B cell (primary cell): ENCODE data around the gene GPR87. TPM values are rescaled to one million over a fixed set of nuclear protein-coding genes. Genes with fewer than 3 reads are reported as not detected.

Experiments
- ATAC-seq: fragments of 200-7000 bp; cut with Tn5 transposase; one replicate; pipeline ENCODE4 v1.10.0; 2021; ENCODE audit warnings: low read depth, mild to moderate bottlenecking, moderate number of reproducible peaks, moderate library complexity
- CTCF ChIA-PET: fragments of 350-600 bp; sonication (Branson Sonifier 250); formaldehyde crosslinking; loops from one replicate; lab custom pipeline; 2021; ENCODE audit warnings: antibody characterized with exemption, inconsistent platforms; lab: Charles Lee
- POLR2A ChIA-PET: fragments of 350-600 bp; sonication (Branson Sonifier 250); formaldehyde crosslinking; loops from one replicate; lab custom pipeline; 2021; ENCODE audit warnings: antibody characterized with exemption; lab: Charles Lee
- DNase-seq: peaks from one replicate; pipeline ENCODE4 v3.0.0; 2013
- H2AFZ ChIP-seq: 2 replicates; pipeline ENCODE4 v1.6.1; 2012; ENCODE audit warnings: mild to moderate bottlenecking, low read depth, low read length; ENCODE audit not compliant: insufficient read depth, poor library complexity, severe bottlenecking
- H3K27ac ChIP-seq, 2 donors: 1 replicate in 1 of 2; 2 replicates in 1 of 2; pipeline ENCODE4 v1.5.1; 2012 to 2013; ENCODE audit warnings: low read length in 2 of 2, mild to moderate bottlenecking in 2 of 2, moderate library complexity in 1 of 2
- H3K27me3 ChIP-seq, 4 experiments: fragments of 200-600 bp in 1 of 4; sonication (generic) in 1 of 4; replicated peaks in 1 of 4; 1 replicate in 2 of 4; 2 replicates in 2 of 4; pipeline versions ENCODE4 v1.6.1 to v1.7.0; 2013 to 2016; ENCODE audit warnings: low read length in 3 of 4, mild to moderate bottlenecking in 2 of 4, mixed read lengths in 1 of 4, moderate library complexity in 1 of 4; ENCODE audit not compliant: insufficient read depth in 4 of 4, control insufficient read depth in 3 of 4; ENCODE audit errors: control extremely low read depth in 1 of 4
- H3K36me3 ChIP-seq, 2 experiments: replicated peaks in 1 of 2; 1 replicate in 1 of 2; 2 replicates in 1 of 2; pipeline versions ENCODE4 v1.6.1 to v1.7.1; 2013; ENCODE audit warnings: low read length in 1 of 2; ENCODE audit not compliant: insufficient read depth in 2 of 2, control insufficient read depth in 1 of 2; ENCODE audit errors: control extremely low read depth in 1 of 2, extremely low read depth in 1 of 2
- H3K4me1 ChIP-seq, 2 donors: fragments of 200-600 bp in 1 of 2; sonication (generic) in 1 of 2; 1 replicate in 1 of 2; 2 replicates in 1 of 2; pipeline versions ENCODE4 v1.5.1 to v1.6.1; 2013 to 2017; ENCODE audit warnings: low read length in 2 of 2; ENCODE audit not compliant: control insufficient read depth in 2 of 2, insufficient read depth in 2 of 2
- H3K4me2 ChIP-seq: replicated peaks from 2 replicates; pipeline ENCODE3; 2012; ENCODE audit warnings: mild to moderate bottlenecking, low read depth, low read length; ENCODE audit not compliant: poor library complexity, severe bottlenecking
- H3K4me3 ChIP-seq, 5 experiments: fragments of 200-600 bp in 1 of 5; sonication (generic) in 1 of 5; 1 replicate in 3 of 5; 2 replicates in 2 of 5; pipeline versions ENCODE4 v1.5.1 to v1.7.0; 2011 to 2016; ENCODE audit warnings: low read length in 4 of 5, mild to moderate bottlenecking in 4 of 5, low read depth in 2 of 5, control low read depth in 1 of 5, moderate library complexity in 1 of 5; ENCODE audit not compliant: insufficient read depth in 1 of 5; ENCODE audit errors: control extremely low read depth in 1 of 5, extremely low read depth in 1 of 5
- H3K79me2 ChIP-seq: fragments of 200-600 bp; sonication (generic); one replicate; pipeline ENCODE4 v1.6.0; 2016; ENCODE audit warnings: low read length; ENCODE audit not compliant: control insufficient read depth, insufficient read depth
- H3K9ac ChIP-seq: fragments of 200-600 bp; sonication (generic); 2 replicates; pipeline ENCODE4 v1.6.1; 2017; ENCODE audit warnings: mild to moderate bottlenecking, low read length, moderate library complexity
- H3K9me3 ChIP-seq, 3 donors: one replicate each; pipeline versions ENCODE4 v1.6.1 to v1.7.1; 2013; ENCODE audit warnings: low read length in 2 of 3; ENCODE audit not compliant: control insufficient read depth in 2 of 3, insufficient read depth in 1 of 3; ENCODE audit errors: control extremely low read depth in 1 of 3
- H4K20me1 ChIP-seq: 2 replicates; pipeline ENCODE4 v1.6.0; 2012; ENCODE audit warnings: mild to moderate bottlenecking, low read length; ENCODE audit not compliant: insufficient read depth, control insufficient read depth, poor library complexity, severe bottlenecking
- H3K27ac Mint-ChIP-seq: one replicate; pipeline ENCODE4 v1.8.0; 2021; ENCODE audit warnings: mixed read lengths
- H3K27me3 Mint-ChIP-seq: one replicate; pipeline ENCODE4 v1.8.0; 2021; ENCODE audit warnings: mixed read lengths
- H3K4me1 Mint-ChIP-seq: one replicate; pipeline ENCODE4 v1.8.0; 2021; ENCODE audit warnings: mixed read lengths
- H3K4me3 Mint-ChIP-seq: one replicate; pipeline ENCODE4 v1.8.0; 2021; ENCODE audit warnings: mixed read lengths
- H3K9me3 Mint-ChIP-seq: one replicate; pipeline ENCODE4 v1.8.0; 2022; ENCODE audit warnings: mixed read lengths; ENCODE audit not compliant: insufficient read depth
- EZH2 ChIP-seq: IDR thresholded peaks from 2 replicates; pipeline ENCODE4 v1.6.1; 2012; ENCODE audit warnings: borderline replicate concordance, low read depth, mild to moderate bottlenecking, moderate library complexity, low read length; ENCODE audit not compliant: insufficient read depth, poor library complexity, severe bottlenecking
- WGBS: methylation state at CpG from one replicate; pipeline ENCODE4 v1.1.5; 2013; ENCODE audit warnings: missing lambda C conversion rate; ENCODE audit not compliant: insufficient coverage; 5-methylcytosine and 5-hydroxymethylcytosine counted together
- intact Hi-C: fragments of 100-400 bp; cut with micrococcal nuclease; formaldehyde crosslinking; loops from one replicate; pipeline ENCODE4 v1.10.0; 2022
- polyA plus RNA-seq: library from polyadenylated mRNA; depleted of rRNA; stranded (reverse); fragments of >200 nt; gene quantifications from 2 replicates; pipeline ENCODE4 v1.2.3, GENCODE V29; 2012
- total RNA-seq, 2 donors: library from RNA; stranded (reverse); fragments of 120-200 nt in 1 of 2; gene quantifications; 1 replicate in 1 of 2; 2 replicates in 1 of 2; pipeline versions ENCODE4 v1.2.3 to v1.2.4, GENCODE V29; 2013 to 2022
- TF ChIP-seq, protein P1 (sequence below): fragments of 200-600 bp; IDR thresholded peaks from one replicate; pipeline ENCODE4 v1.8.0; 2022; ENCODE audit warnings: antibody characterized with exemption, mild to moderate bottlenecking

Gene GPR87
- total and polyA plus RNA-seq, 2 donors (not counting 1 experiment from before 2014, with no cell fraction given): not detected

DNA sequence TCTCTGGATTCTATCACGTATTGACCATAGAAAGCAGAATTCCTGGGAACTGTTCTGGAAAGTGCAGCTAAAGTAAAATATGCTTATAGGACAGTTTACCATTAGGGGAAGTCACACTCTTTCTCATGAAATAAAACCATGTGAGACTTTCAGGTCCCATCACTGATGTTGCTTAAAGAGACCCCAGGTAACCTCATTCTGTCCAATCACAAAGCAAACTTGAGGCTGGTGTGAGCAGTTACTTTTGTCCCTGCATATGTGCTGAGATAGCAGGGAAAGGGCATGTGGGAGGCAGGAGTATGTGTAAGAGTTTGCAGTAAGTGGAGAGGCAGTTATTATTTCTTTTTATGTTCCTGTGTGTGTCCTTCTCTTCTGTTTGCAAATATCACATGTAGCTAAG, 16.1 kb downstream of the GPR87 start:
- Histone ChIP-seq H3K9me3 (no peaks in the 10 kb centered on the region), H3K4me2 (no peak overlapping the region), H3K27ac (no peak overlapping the region), H3K4me1 (no peaks in the 10 kb centered on the region), H3K4me3 (no peak overlapping the region), H3K27me3 (no peaks in the 10 kb centered on the region), H3K9ac (no peak overlapping the region), H4K20me1 (no peaks in the 10 kb centered on the region), H2AFZ (no peak overlapping the region), H3K79me2 (no peaks in the 10 kb centered on the region), H3K36me3 (no peaks in the 10 kb centered on the region)
- CTCF ChIA-PET: interaction anchor here (1.1 to 1.3 kb wide), 2 partner anchors 9 to 70 kb away, joined by 3 read pairs; no protein-coding TSS in a partner anchor
- TF ChIP-seq EZH2: no peak
- TF ChIP-seq, protein P1, sequence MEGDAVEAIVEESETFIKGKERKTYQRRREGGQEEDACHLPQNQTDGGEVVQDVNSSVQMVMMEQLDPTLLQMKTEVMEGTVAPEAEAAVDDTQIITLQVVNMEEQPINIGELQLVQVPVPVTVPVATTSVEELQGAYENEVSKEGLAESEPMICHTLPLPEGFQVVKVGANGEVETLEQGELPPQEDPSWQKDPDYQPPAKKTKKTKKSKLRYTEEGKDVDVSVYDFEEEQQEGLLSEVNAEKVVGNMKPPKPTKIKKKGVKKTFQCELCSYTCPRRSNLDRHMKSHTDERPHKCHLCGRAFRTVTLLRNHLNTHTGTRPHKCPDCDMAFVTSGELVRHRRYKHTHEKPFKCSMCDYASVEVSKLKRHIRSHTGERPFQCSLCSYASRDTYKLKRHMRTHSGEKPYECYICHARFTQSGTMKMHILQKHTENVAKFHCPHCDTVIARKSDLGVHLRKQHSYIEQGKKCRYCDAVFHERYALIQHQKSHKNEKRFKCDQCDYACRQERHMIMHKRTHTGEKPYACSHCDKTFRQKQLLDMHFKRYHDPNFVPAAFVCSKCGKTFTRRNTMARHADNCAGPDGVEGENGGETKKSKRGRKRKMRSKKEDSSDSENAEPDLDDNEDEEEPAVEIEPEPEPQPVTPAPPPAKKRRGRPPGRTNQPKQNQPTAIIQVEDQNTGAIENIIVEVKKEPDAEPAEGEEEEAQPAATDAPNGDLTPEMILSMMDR: no peak
- no peak overlapping the region for H3K27ac Mint-ChIP-seq
- H3K4me3 Mint-ChIP-seq: no peak overlapping the region
- H3K9me3 Mint-ChIP-seq: no peaks in the 10 kb centered on the region
- intact Hi-C loops: no loop called here
- ATAC-seq: no peak
- POLR2A ChIA-PET: no interaction called here
- WGBS: no CpG with 5 or more reads among the region's 1 CpG
- H3K27me3 Mint-ChIP-seq: peaks cover 6% of the 10 kb centered on the region
- H3K4me1 Mint-ChIP-seq: no peaks in the 10 kb centered on the region
- no peak for DNase-seq

DNA sequence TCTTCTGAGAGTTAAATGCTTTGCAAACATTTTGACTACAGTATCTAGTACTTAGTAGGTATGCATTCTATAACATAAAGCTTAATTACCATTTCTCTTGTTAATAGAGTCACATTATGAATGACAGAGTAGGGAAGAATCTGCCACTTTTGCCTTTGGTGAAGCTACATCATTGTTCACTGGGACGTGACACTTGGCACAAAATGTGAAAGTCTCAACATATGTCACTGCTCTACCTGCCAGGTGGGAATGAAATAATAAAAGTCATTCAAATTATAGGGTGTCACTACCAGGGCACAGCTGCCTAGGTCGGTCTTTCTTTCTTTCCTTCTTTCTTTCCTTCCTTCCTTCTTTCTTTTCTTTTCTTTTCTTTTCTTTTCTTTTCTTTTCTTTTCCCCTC, 17.6 kb downstream of the GPR87 start:
- intact Hi-C loops: no loop called here
- Mint-ChIP-seq H3K27ac (no peak overlapping the region), H3K27me3 (peaks cover 6% of the 10 kb centered on the region), H3K4me3 (no peak overlapping the region), H3K9me3 (no peaks in the 10 kb centered on the region), H3K4me1 (no peaks in the 10 kb centered on the region)
- Histone ChIP-seq H3K4me1 (no peaks in the 10 kb centered on the region), H3K27me3 (no peaks in the 10 kb centered on the region), H4K20me1 (no peaks in the 10 kb centered on the region), H3K4me3 (no peak overlapping the region), H3K9me3 (no peaks in the 10 kb centered on the region), H2AFZ (no peak overlapping the region), H3K4me2 (no peak overlapping the region), H3K27ac (no peak overlapping the region), H3K9ac (no peak overlapping the region), H3K79me2 (no peaks in the 10 kb centered on the region), H3K36me3 (no peaks in the 10 kb centered on the region)
- no CpG with 5 or more reads among the region's 2 CpGs for WGBS
- TF ChIP-seq, protein P1: no peak
- no peak for TF ChIP-seq EZH2
- no peak for DNase-seq
- ChIA-PET CTCF (interaction anchor here (1.3 to 1.4 kb wide), 2 partner anchors 70 to 140 kb away, joined by 4 read pairs; no protein-coding TSS in a partner anchor), POLR2A (no interaction called here)
- ATAC-seq: no peak
